SK-N-SH treated with all-trans-retinoic acid at 6 μM for 48 hours (cell line): ENCODE data around the gene ACP3.

Experiments used
- ATAC-seq: fragments of 200-7000 bp; cut with Tn5 transposase; 3 replicates; pipeline ENCODE4 v1.9.1; 2020; ENCODE audit warnings: mild to moderate bottlenecking, moderate library complexity
- ARNTL ChIP-seq: fragments of 450-650 bp; formaldehyde crosslinking; IDR thresholded peaks from 2 replicates; pipeline ENCODE4 v1.5.0; 2020; ENCODE audit warnings: low read depth, mild to moderate bottlenecking, moderate library complexity, borderline replicate concordance
- BACH2 ChIP-seq: fragments of 250-450 bp; sonication (Bioruptor Pico); IDR thresholded peaks from 2 replicates; pipeline ENCODE4 v1.9.0; 2021; ENCODE audit warnings: mild to moderate bottlenecking, borderline replicate concordance
- CREB5 ChIP-seq: fragments of 250-450 bp; sonication (Bioruptor Pico); IDR thresholded peaks from 2 replicates; pipeline ENCODE4 v1.5.1; 2020; ENCODE audit warnings: low read depth, mild to moderate bottlenecking, moderate library complexity
- CSDC2 ChIP-seq: fragments of 250-450 bp; sonication (Bioruptor Pico); IDR thresholded peaks from 2 replicates; pipeline ENCODE4 v1.5.0; 2020; ENCODE audit warnings: mild to moderate bottlenecking, moderate library complexity
- CSRNP3 ChIP-seq: fragments of 250-450 bp; sonication (Bioruptor Pico); IDR thresholded peaks from 2 replicates; pipeline ENCODE4 v1.5.1; 2021; ENCODE audit warnings: mild to moderate bottlenecking, moderate library complexity
- ESRRG ChIP-seq: fragments of 250-450 bp; sonication (Bioruptor Pico); IDR thresholded peaks from 2 replicates; pipeline ENCODE4 v1.6.1; 2021; ENCODE audit warnings: mild to moderate bottlenecking
- GLIS3 ChIP-seq: fragments of 250-450 bp; sonication (Bioruptor Pico); IDR thresholded peaks from 2 replicates; pipeline ENCODE4 v1.5.0; 2020; ENCODE audit warnings: mild to moderate bottlenecking, moderate library complexity
- ISL1 ChIP-seq: fragments of 250-450 bp; sonication (Bioruptor Pico); IDR thresholded peaks from 2 replicates; pipeline ENCODE4 v2.1.2; 2022; ENCODE audit warnings: mild to moderate bottlenecking, moderate library complexity
- OSR1 ChIP-seq: fragments of 250-450 bp; sonication (Bioruptor Pico); IDR thresholded peaks from 2 replicates; pipeline ENCODE4 v1.8.0; 2022; ENCODE audit warnings: moderate library complexity, mild to moderate bottlenecking, inconsistent platforms
- PATZ1 ChIP-seq: fragments of 250-450 bp; sonication (Bioruptor Pico); IDR thresholded peaks from 2 replicates; pipeline ENCODE4 v1.8.0; 2020; ENCODE audit warnings: mild to moderate bottlenecking, moderate library complexity, borderline replicate concordance
- POU6F1 ChIP-seq: fragments of 250-450 bp; sonication (Bioruptor Pico); IDR thresholded peaks from 2 replicates; pipeline ENCODE4 v1.8.0; 2021; ENCODE audit warnings: low read depth, mild to moderate bottlenecking, moderate library complexity, borderline replicate concordance
- PPARA ChIP-seq: fragments of 250-450 bp; sonication (Bioruptor Pico); IDR thresholded peaks from 2 replicates; pipeline ENCODE4 v1.5.0; 2020; ENCODE audit warnings: mild to moderate bottlenecking, borderline replicate concordance
- RARB ChIP-seq: fragments of 250-450 bp; sonication (Bioruptor Pico); IDR thresholded peaks from 2 replicates; pipeline ENCODE4 v1.8.0; 2021; ENCODE audit warnings: mild to moderate bottlenecking, moderate library complexity
- SNAI2 ChIP-seq: fragments of 250-450 bp; sonication (Bioruptor Pico); IDR thresholded peaks from 2 replicates; pipeline ENCODE4 v1.5.0; 2020; ENCODE audit warnings: mild to moderate bottlenecking, moderate library complexity
- TCF4 ChIP-seq: fragments of 250-450 bp; sonication (Bioruptor Pico); IDR thresholded peaks from 2 replicates; pipeline ENCODE4 v1.8.0; 2021; ENCODE audit warnings: mild to moderate bottlenecking, moderate library complexity, borderline replicate concordance
- TOX ChIP-seq: fragments of 250-450 bp; sonication (Bioruptor Pico); IDR thresholded peaks from 2 replicates; pipeline ENCODE4 v1.8.0; 2021; ENCODE audit warnings: mild to moderate bottlenecking, moderate library complexity, borderline replicate concordance
- TSHZ2 ChIP-seq: fragments of 250-450 bp; sonication (Bioruptor Pico); IDR thresholded peaks from 2 replicates; pipeline ENCODE4 v1.5.0; 2020; ENCODE audit warnings: mild to moderate bottlenecking, moderate library complexity
- ZC3H10 ChIP-seq: fragments of 250-450 bp; sonication (Bioruptor Pico); IDR thresholded peaks from 2 replicates; pipeline ENCODE4 v1.5.1; 2021; ENCODE audit warnings: mild to moderate bottlenecking, moderate library complexity
- ZFP3 ChIP-seq: fragments of 250-450 bp; sonication (Bioruptor Pico); IDR thresholded peaks from 2 replicates; pipeline ENCODE4 v1.5.0; 2020; ENCODE audit warnings: mild to moderate bottlenecking, moderate library complexity
- ZFP30 ChIP-seq: fragments of 450-650 bp; formaldehyde crosslinking; IDR thresholded peaks from 2 replicates; pipeline ENCODE4 v1.5.0; 2022; ENCODE audit warnings: mild to moderate bottlenecking, moderate library complexity
- ZNF565 ChIP-seq: fragments of 450-650 bp; formaldehyde crosslinking; conservative IDR thresholded peaks from 2 replicates; pipeline ENCODE4 v1.5.0; 2020; ENCODE audit warnings: low read depth, mild to moderate bottlenecking, moderate library complexity
- ZNF70 ChIP-seq: fragments of 450-650 bp; formaldehyde crosslinking; IDR thresholded peaks from 2 replicates; pipeline ENCODE4 v1.5.0; 2020; ENCODE audit warnings: mild to moderate bottlenecking, moderate library complexity
- ZNF8 ChIP-seq: fragments of 450-650 bp; formaldehyde crosslinking; IDR thresholded peaks from 2 replicates; pipeline ENCODE4 v1.5.0; 2020; ENCODE audit warnings: mild to moderate bottlenecking, moderate library complexity

ACP3 gene

GRCh38 chr3:132326251-132326650, 9.0 kb downstream of the ACP3 start:
- no peak for TF ChIP-seq TOX (CRISPR knock-in tag)
- no peak for TF ChIP-seq ZNF8 (CRISPR knock-in tag)
- TF ChIP-seq ZNF565 (CRISPR knock-in tag), result no peak
- TF ChIP-seq TCF4 (CRISPR knock-in tag), result no peak
- no peak for TF ChIP-seq ESRRG (CRISPR knock-in tag)
- no peak for TF ChIP-seq BACH2
- TF ChIP-seq PATZ1 (CRISPR knock-in tag), result no peak
- no peak for TF ChIP-seq CSDC2 (CRISPR knock-in tag)
- TF ChIP-seq ZNF70 (CRISPR knock-in tag), result no peak
- no peak for TF ChIP-seq CSRNP3 (CRISPR knock-in tag)
- no peak for TF ChIP-seq TSHZ2
- TF ChIP-seq POU6F1 (CRISPR knock-in tag), result no peak
- no peak for TF ChIP-seq GLIS3
- TF ChIP-seq CREB5 (CRISPR knock-in tag), result no peak
- TF ChIP-seq ISL1, result no peak
- no peak for TF ChIP-seq ZFP30 (CRISPR knock-in tag)
- no peak for TF ChIP-seq RARB (CRISPR knock-in tag)
- no peak for TF ChIP-seq SNAI2 (CRISPR knock-in tag)
- TF ChIP-seq ARNTL, result no peak
- TF ChIP-seq ZC3H10 (CRISPR knock-in tag), result no peak
- TF ChIP-seq, all 23 proteins: peak for 0
- ATAC-seq, result no peak

GRCh38 chr3:132332082-132332481, 14.9 kb downstream of the ACP3 start:
- no peak for TF ChIP-seq ZNF8 (CRISPR knock-in tag)
- no peak for TF ChIP-seq BACH2
- TF ChIP-seq SNAI2 (CRISPR knock-in tag), result no peak
- no peak for TF ChIP-seq ZC3H10 (CRISPR knock-in tag)
- no peak for ATAC-seq

- no peak for ATAC-seq
- TF ChIP-seq POU6F1 (CRISPR knock-in tag) (no peak), ZC3H10 (CRISPR knock-in tag) (no peak), PPARA (no peak), ISL1 (no peak), RARB (CRISPR knock-in tag) (no peak), OSR1 (CRISPR knock-in tag) (no peak), ESRRG (CRISPR knock-in tag) (no peak), TOX (CRISPR knock-in tag) (no peak), ARNTL (no peak), ZNF8 (CRISPR knock-in tag) (no peak), ZNF70 (CRISPR knock-in tag) (no peak), PATZ1 (CRISPR knock-in tag) (no peak), ZFP3 (CRISPR knock-in tag) (no peak), ZFP30 (CRISPR knock-in tag) (no peak)
Observed at GRCh38 chr3:132332508-132332907, 15.3 kb downstream of the ACP3 start.
